ENCODE data around the gene TENM3.

TENM3 gene

GRCh38 chr4:182828360-182829025 is 585.3 kb downstream of the TENM3 start:
- no peak for DNase-seq

GRCh38 chr4:182829196-182829595 is 586.0 kb downstream of the TENM3 start:
- no peak for DNase-seq

- no peak for DNase-seq
Observed at GRCh38 chr4:182831376-182831775, 588.2 kb downstream of the TENM3 start.

- DNase-seq, result peak; percentile 21
Observed at GRCh38 chr4:182832352-182833120, 589.3 kb downstream of the TENM3 start.

- no peak for DNase-seq
Observed at GRCh38 chr4:182835006-182835740, 592.0 kb downstream of the TENM3 start.

- no peak for DNase-seq
Observed at GRCh38 chr4:182837831-182838230, 594.6 kb downstream of the TENM3 start.

- no peak for DNase-seq
Observed at GRCh38 chr4:182838535-182838934, 595.3 kb downstream of the TENM3 start.

GRCh38 chr4:182839256-182839655 is 596.1 kb downstream of the TENM3 start:
- no peak for DNase-seq

- no peak for DNase-seq
Observed at GRCh38 chr4:182840108-182840507, 596.9 kb downstream of the TENM3 start.

- no peak for DNase-seq
Observed at GRCh38 chr4:182842104-182842600, 599.0 kb downstream of the TENM3 start.

- no peak for DNase-seq
Observed at GRCh38 chr4:182842759-182843390, 599.7 kb downstream of the TENM3 start.

GRCh38 chr4:182843808-182844325 is 600.7 kb downstream of the TENM3 start:
- DNase-seq, result no peak

- no peak for DNase-seq
Observed at GRCh38 chr4:182845618-182846017, 602.4 kb downstream of the TENM3 start.

- no peak for DNase-seq
Observed at GRCh38 chr4:182846036-182846435, 602.8 kb downstream of the TENM3 start.

GRCh38 chr4:182847576-182848450 is 604.6 kb downstream of the TENM3 start:
- DNase-seq, result no peak

GRCh38 chr4:182848685-182849084 is 605.5 kb downstream of the TENM3 start:
- no peak for DNase-seq

Measured in midbrain (tissue), 1 donor.